Stimulated activated naive B cell treated with anti-CD40 and anti-IgM and Interleukin-4, amounts not matched to agents 10 μg/mL and 1 μg/mL and 100 μg/mL, for 72 hours (primary cell): Measurements from ENCODE around the gene KRTAP5-2.
A peak's percentile ranks its signal among the peaks of the same experiment; 100 is the strongest.

ENCODE experiments used
- ATAC-seq, 2 donors: fragments of 150-1000 bp; cut with Tn5 transposase; replicated peaks; 2 replicates each; pipeline ENCODE4 v1.10.0; 2021; ENCODE audit warnings: moderate library complexity in 1 of 2
- DNase-seq: peaks from one replicate; pipeline ENCODE4 v3.0.0; 2021
- H3K27ac Mint-ChIP-seq: one replicate; pipeline ENCODE4 v1.8.0; 2022; ENCODE audit warnings: mild to moderate bottlenecking, mixed read lengths
- H3K27me3 Mint-ChIP-seq, 2 donors: one replicate each; pipeline ENCODE4 v1.8.0; 2022; ENCODE audit warnings: mixed read lengths in 2 of 2
- H3K36me3 Mint-ChIP-seq, 2 donors: one replicate each; pipeline ENCODE4 v1.8.0; 2022; ENCODE audit warnings: mixed read lengths in 2 of 2, mild to moderate bottlenecking in 1 of 2
- H3K4me1 Mint-ChIP-seq, 2 donors: one replicate each; pipeline ENCODE4 v1.8.0; 2022; ENCODE audit warnings: mixed read lengths in 2 of 2, mild to moderate bottlenecking in 1 of 2
- H3K4me3 Mint-ChIP-seq, 2 donors: one replicate each; pipeline ENCODE4 v1.8.0; 2022; ENCODE audit warnings: mild to moderate bottlenecking in 2 of 2, mixed read lengths in 2 of 2, moderate library complexity in 1 of 2
- H3K9me3 Mint-ChIP-seq, 2 donors: one replicate each; pipeline ENCODE4 v1.8.0; 2022; ENCODE audit warnings: mixed read lengths in 2 of 2, mild to moderate bottlenecking in 1 of 2

KRTAP5-2 gene

GRCh38 chr11:1563697-1564534, 34.2 kb downstream of the KRTAP5-2 start:
- H3K4me1 Mint-ChIP-seq: peaks cover 3 to 14% of the 10 kb centered on the region in 2 donors
- no peak overlapping the region for H3K27ac Mint-ChIP-seq
- H3K27me3 Mint-ChIP-seq: peaks cover 37 to 91% of the 10 kb centered on the region in 2 donors
- DNase-seq (no peak), ATAC-seq (no peak)
- no peaks in the 10 kb centered on the region for H3K36me3 Mint-ChIP-seq
- no peaks in the 10 kb centered on the region for H3K9me3 Mint-ChIP-seq
- no peak overlapping the region for H3K4me3 Mint-ChIP-seq

DNA sequence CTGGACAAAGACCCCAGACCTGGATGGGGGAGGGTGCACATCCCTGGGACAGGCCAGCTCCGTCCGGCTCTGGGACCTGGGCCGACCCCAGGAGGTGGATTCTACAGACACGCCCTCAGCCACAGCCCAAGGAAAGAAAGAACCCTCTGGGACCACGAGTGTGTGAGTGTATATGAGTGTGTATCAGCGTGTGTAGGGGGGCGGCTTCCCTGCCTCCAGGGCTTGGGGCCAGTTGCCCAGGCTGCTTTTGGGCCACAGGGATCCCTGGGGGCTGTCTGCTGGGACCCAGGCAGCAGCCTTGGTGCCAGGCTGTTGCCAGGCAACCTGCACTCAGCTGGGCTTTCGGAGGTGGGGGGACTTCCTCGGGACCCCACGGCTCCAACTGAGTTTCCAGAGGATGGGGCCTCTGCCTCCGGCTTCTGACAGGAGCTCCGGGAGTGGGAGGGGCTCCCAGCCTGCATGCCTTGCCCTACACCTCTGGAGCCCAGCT, 34.9 kb downstream of the KRTAP5-2 start:
- Mint-ChIP-seq H3K36me3 (no peaks in the 10 kb centered on the region), H3K27ac (no peak overlapping the region), H3K4me1 (peaks cover 3 to 13% of the 10 kb centered on the region in 2 donors), H3K9me3 (no peaks in the 10 kb centered on the region), H3K27me3 (peaks cover 37 to 89% of the 10 kb centered on the region in 2 donors), H3K4me3 (no peak overlapping the region)
- no peak for ATAC-seq
- DNase-seq: no peak

GRCh38 chr11:1562469-1563148, 35.5 kb downstream of the KRTAP5-2 start:
- no peak overlapping the region for H3K27ac Mint-ChIP-seq
- no peaks in the 10 kb centered on the region for H3K36me3 Mint-ChIP-seq

DNA sequence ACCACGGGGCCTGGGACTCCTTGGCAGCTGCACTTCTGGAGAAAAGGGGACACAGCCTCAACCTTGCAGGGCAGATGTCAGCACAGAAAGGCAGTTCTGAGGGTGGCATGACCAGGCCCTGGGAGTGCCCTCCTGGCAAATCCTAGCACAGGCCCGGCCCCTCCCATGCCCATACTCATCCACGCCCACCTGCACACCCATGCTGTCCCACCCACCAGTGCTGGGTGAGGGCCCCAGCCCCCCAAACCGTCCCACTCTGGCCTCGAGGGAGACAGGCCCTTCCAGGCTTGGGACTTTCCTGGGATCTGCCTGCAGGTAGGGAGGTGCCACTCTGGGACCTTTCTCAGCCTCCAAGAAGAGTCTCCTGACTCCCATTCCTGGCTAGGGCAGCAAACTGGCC, 36.1 kb downstream of the KRTAP5-2 start:
- H3K27me3 Mint-ChIP-seq: peaks cover 40 to 86% of the 10 kb centered on the region in 2 donors
- H3K4me1 Mint-ChIP-seq: peaks cover 3 to 13% of the 10 kb centered on the region in 2 donors
- H3K9me3 Mint-ChIP-seq: no peaks in the 10 kb centered on the region
- H3K27ac Mint-ChIP-seq: no peak overlapping the region
- no peak for DNase-seq
- no peak for ATAC-seq
- H3K36me3 Mint-ChIP-seq: no peaks in the 10 kb centered on the region
- H3K4me3 Mint-ChIP-seq: no peak overlapping the region

More at GRCh38 chr11:1562469-1563148, 35.5 kb downstream of the KRTAP5-2 start:
- peaks cover 41 to 89% of the 10 kb centered on the region in 2 donors for H3K27me3 Mint-ChIP-seq
- no peak overlapping the region for H3K4me3 Mint-ChIP-seq
- H3K9me3 Mint-ChIP-seq: no peaks in the 10 kb centered on the region
- peaks cover 3 to 13% of the 10 kb centered on the region in 2 donors for H3K4me1 Mint-ChIP-seq
- no peak for DNase-seq
- ATAC-seq: no peak

GRCh38 chr11:1561266-1561665, 36.8 kb downstream of the KRTAP5-2 start:
- Mint-ChIP-seq H3K9me3 (no peaks in the 10 kb centered on the region), H3K36me3 (no peaks in the 10 kb centered on the region), H3K27ac (no peak overlapping the region), H3K4me1 (peaks cover 3 to 13% of the 10 kb centered on the region in 2 donors), H3K4me3 (no peak overlapping the region), H3K27me3 (peaks cover 38 to 79% of the 10 kb centered on the region in 2 donors)
- no peak for DNase-seq
- ATAC-seq: no peak

- H3K4me1 Mint-ChIP-seq: peaks cover 3 to 13% of the 10 kb centered on the region in 2 donors
- DNase-seq: no peak
- no peaks in the 10 kb centered on the region for H3K9me3 Mint-ChIP-seq
Observed at GRCh38 chr11:1560649-1561251, 37.3 kb downstream of the KRTAP5-2 start.

GRCh38 chr11:1560002-1560648, 38.0 kb downstream of the KRTAP5-2 start:
- peaks cover 3 to 13% of the 10 kb centered on the region in 2 donors for H3K4me1 Mint-ChIP-seq
- H3K9me3 Mint-ChIP-seq: no peaks in the 10 kb centered on the region
- no peak for DNase-seq
- H3K27ac Mint-ChIP-seq: no peak overlapping the region
- H3K36me3 Mint-ChIP-seq: no peaks in the 10 kb centered on the region
- no peak overlapping the region for H3K4me3 Mint-ChIP-seq
- H3K27me3 Mint-ChIP-seq: peaks cover 37 to 77% of the 10 kb centered on the region in 2 donors
- no peak for ATAC-seq

More at GRCh38 chr11:1560649-1561251, 37.3 kb downstream of the KRTAP5-2 start:
- Mint-ChIP-seq H3K4me3 (no peak overlapping the region), H3K27ac (no peak overlapping the region), H3K36me3 (no peaks in the 10 kb centered on the region), H3K27me3 (peaks cover 37 to 77% of the 10 kb centered on the region in 2 donors)
- no peak for ATAC-seq

DNA sequence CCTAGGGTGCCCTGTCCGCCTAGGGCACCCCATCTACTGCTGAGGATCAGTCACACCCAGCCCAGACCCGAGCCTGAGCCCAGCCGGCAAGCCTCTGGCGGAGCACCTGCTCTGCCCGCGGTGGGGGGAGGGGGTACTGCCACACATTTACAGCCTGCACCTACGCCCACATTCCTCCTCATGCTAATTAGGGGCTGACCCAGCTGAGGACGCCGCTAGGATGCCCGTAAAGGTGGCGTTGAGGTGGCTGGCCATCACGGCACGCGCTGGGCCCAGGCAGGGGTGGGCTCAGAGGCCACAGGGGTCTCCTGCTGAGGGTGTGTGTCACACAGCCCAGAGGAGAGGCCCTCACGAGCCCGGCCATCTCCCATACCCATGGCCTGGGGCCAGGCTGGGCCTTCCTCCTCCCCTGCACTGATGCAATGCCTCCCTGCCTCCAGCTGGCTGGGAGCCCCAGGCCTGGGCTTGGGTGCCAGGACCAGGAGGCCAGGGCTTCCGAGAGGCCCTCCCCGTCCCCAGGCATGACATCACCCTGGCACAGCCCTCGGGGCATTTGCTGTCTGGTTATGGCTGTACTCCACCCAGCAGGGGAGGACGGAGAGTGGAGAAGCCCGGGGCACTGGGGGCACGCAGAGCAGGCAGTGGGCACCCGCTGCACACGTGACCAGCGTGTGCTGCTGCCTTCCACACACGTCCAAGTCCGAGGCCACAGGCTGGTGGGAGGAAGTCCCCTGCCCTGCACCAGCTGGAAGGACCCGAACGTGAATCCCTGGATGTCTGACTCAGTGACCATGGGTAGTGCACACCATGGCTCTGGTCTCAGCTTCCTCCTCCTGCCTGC, 38.8 kb downstream of the KRTAP5-2 start:
- H3K27me3 Mint-ChIP-seq: peaks cover 41 to 80% of the 10 kb centered on the region in 2 donors
- no peak overlapping the region for H3K27ac Mint-ChIP-seq
- H3K36me3 Mint-ChIP-seq: no peaks in the 10 kb centered on the region
- ATAC-seq (peak; percentile 68 to 75), DNase-seq (no peak)
- no peaks in the 10 kb centered on the region for H3K9me3 Mint-ChIP-seq
- H3K4me1 Mint-ChIP-seq: peaks cover 3 to 13% of the 10 kb centered on the region in 2 donors
- no peak overlapping the region for H3K4me3 Mint-ChIP-seq

DNA sequence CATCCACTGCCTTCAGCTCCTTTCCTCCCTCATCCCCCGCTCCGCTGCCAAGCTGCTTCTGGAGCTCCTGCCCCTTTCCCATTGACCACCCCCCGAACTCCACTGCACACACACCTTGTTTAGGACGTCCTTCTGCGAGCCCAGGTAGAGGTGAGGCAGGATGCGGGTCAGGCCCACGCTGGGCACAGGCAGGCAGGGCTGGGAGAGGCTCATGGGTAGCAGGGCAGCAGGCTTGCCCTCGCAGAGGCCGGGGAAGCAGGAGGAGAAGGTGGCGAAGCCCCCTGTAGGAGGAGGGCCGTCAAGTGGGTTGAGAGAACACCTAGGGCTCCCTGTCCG, 39.4 kb downstream of the KRTAP5-2 start:
- no peaks in the 10 kb centered on the region for H3K36me3 Mint-ChIP-seq
- DNase-seq (no peak), ATAC-seq (peak in 1 of 2 donors; percentile 14)
- H3K4me1 Mint-ChIP-seq: peaks cover 3 to 13% of the 10 kb centered on the region in 2 donors
- H3K4me3 Mint-ChIP-seq: no peak overlapping the region
- no peak overlapping the region for H3K27ac Mint-ChIP-seq
- peaks cover 47 to 80% of the 10 kb centered on the region in 2 donors for H3K27me3 Mint-ChIP-seq
- no peaks in the 10 kb centered on the region for H3K9me3 Mint-ChIP-seq

- H3K4me1 Mint-ChIP-seq: peaks cover 3 to 13% of the 10 kb centered on the region in 2 donors
- peaks cover 46 to 80% of the 10 kb centered on the region in 2 donors for H3K27me3 Mint-ChIP-seq
- DNase-seq: no peak
- H3K36me3 Mint-ChIP-seq: no peaks in the 10 kb centered on the region
- ATAC-seq: no peak
- no peaks in the 10 kb centered on the region for H3K9me3 Mint-ChIP-seq
- no peak overlapping the region for H3K4me3 Mint-ChIP-seq
- no peak overlapping the region for H3K27ac Mint-ChIP-seq
Observed at GRCh38 chr11:1557904-1558774, 40.0 kb downstream of the KRTAP5-2 start.

GRCh38 chr11:1557051-1557884, 40.8 kb downstream of the KRTAP5-2 start:
- Mint-ChIP-seq H3K4me3 (no peak overlapping the region), H3K9me3 (no peaks in the 10 kb centered on the region), H3K4me1 (peaks cover 3 to 13% of the 10 kb centered on the region in 2 donors), H3K27me3 (peaks cover 53 to 80% of the 10 kb centered on the region in 2 donors), H3K27ac (no peak overlapping the region), H3K36me3 (no peaks in the 10 kb centered on the region)
- DNase-seq (no peak), ATAC-seq (no peak)

DNA sequence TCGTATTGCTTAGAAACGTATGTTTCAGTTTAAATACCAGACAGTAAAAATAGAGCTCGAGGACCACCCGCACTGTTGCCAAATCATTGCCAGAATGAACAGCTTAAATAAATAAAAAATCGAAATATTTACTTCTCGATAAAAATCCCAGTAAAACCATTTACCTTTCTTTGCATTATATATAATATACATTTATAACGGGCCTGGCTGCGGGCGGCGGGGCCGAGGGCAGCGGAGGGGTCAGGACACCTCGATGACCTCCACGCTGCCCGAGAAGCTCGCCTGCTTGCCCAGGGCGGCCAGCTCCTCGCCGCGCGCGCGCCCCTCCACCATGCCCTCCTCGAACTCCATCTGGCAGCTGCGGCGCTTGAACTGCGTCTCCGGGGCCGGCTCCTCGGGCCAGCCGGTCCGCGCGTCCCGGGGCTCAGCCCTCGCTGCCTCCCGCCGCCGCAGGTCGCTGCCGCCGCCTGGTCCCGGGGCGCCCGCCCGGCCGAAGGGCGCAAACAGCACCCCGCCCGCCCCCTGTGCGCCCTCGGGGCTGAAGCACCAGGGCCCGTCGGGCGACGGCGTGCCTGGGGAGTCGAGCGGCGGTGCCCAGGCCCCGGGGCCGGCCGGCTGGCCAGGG, 41.7 kb downstream of the KRTAP5-2 start:
- H3K4me3 Mint-ChIP-seq: no peak overlapping the region
- H3K36me3 Mint-ChIP-seq: no peaks in the 10 kb centered on the region
- no peak overlapping the region for H3K27ac Mint-ChIP-seq
- no peaks in the 10 kb centered on the region for H3K9me3 Mint-ChIP-seq
- peaks cover 59 to 80% of the 10 kb centered on the region in 2 donors for H3K27me3 Mint-ChIP-seq
- DNase-seq (no peak), ATAC-seq (no peak)
- peaks cover 3 to 13% of the 10 kb centered on the region in 2 donors for H3K4me1 Mint-ChIP-seq
